Superior temporal gyrus (tissue), 1 donor: Measurements from ENCODE around the gene NAV1.
"Not testable (repeated sequence)": the region's sequence is repeated elsewhere in the genome, so short reads cannot be mapped to it uniquely, and the experiment has no call there.

Source experiments
- DNase-seq: peaks from one replicate; pipeline ENCODE4 v3.0.0-alpha.2; 2016; ENCODE audit errors: extremely low spot score

NAV1 gene

DNA sequence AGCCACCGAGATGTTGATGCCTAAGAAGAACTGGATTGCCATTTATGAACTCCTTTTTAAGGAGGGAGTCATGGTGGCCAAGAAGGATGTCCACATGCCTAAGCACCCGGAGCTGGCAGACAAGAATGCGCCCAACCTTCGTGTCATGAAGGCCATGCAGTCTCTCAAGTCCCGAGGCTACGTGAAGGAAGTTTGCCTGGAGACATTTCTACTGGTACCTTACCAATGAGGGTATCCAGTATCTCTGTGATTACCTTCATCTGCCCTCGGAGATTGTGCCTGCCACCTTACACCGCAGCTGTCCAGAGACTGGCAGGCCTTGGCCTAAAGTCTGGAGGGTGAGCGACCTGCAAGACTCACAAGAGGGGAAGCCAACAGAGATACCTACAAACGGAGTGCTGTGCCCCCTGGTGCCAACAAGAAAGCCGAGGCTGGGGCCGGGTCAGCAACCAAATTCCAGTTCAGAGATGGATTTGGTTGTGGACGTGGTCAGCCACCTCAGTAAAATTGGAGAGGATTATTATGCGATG is 18.8 kb upstream of the NAV1 start:
- not testable (repeated sequence) for DNase-seq

DNA sequence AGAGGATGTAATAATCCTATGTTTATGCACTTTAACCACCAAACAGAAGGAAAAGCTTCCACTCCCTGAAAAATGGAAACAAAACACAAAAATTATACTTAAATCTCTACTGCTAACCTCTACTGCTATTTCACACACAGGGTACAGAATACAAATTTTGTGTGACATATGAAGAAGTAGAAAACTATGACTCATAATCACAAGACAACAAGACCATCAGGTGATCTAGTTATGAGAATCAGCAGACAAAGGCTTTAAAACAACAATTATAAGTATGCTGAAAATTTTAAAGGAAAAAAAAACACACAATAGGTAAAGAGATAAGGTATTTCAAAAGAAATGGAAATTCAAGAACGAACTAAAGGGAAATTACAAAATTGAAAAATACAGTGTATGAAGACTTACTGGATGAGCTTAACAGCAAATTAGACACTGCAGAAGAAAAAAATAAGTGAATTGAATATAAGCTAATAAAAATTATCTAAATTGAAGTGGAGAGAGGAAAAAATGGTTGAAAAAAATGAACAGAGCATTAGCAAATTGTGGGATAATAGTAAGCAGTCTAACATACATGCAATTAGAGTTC is 13.6 kb upstream of the NAV1 start:
- no peak for DNase-seq

DNA sequence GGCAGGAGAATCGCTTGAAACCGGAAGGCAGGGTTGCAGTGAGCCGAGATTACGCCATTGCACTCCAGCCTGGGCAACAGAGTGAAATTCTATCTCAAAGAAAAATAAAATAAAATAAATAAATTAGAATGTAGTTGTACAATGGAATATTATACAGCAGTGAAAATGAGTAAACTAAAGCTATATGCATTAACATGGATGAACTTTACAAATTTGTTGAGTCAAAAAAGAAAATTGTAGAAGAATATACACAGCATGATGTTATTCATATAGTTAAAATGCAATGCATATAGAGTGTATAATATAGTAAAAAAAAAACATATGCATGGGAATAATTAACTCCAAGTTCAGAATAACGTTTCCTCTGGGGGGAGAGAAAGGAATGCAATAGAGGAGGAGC is 11.0 kb upstream of the NAV1 start:
- DNase-seq: no peak

DNA sequence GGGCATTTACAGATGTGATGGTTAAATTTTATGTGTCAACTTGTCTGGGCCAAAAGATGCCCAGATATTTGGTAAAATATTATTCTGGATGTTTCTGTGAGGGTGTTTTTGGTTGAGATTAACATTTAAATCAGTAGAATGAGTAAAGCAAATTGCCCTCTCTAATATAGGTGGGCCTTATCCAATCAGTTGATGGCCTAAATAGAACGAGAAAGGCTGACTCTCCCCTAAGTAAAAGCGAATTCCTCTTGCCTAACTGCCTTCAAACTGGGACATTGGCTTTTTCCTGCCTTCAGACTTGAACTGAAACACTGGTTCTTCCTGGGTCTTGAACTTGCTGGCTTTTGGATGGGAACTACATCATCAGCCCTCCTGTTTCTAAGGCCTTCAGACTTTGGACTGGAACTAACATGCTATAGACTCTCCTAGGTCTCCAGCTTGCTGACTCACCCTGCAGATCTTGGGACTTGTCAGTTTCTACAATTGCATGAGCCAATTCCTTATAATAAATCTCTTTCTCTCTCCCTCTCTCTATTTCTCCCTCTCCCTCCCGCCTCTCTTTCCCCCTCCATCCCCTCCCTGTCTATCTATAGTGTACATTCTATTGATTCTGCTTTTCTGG is 10.2 kb upstream of the NAV1 start:
- no peak for DNase-seq

DNA sequence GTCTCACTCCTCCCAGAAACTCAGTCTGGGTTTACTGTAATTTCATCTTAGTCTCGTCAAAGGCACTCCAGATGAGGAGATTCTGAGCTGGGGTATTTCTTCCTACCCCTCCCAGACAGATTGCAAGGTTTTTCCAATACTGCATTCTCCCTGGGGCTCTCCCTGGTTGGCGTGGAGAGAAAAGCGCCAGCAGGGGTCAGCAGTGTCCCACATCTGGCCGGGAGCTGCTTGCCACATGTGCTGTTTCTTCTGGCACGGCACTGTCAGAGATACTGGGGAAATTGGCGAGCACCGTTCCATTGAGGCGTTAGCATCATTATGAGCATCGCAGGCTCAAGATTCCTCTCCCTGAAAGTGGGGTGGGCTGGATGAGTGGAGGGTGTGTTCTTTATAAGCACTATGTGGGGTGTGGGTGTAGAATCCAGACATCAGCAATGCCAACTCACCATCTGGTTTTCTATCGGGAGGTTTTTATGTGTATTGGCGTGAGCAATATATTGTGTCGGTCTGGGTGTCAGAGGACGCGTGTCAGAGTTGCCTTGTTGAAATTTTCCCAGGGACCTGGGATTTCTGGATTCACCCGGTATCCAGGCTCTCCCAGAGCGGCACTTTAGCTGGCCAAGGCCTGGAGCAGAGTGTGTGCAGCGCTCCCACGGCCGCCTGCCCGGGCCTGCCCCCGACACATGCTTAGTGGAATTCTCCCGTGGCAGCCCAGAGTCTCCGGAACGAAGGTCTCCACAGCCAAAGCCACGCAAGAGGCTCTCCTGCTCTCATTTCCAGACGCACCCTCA is 8.0 kb upstream of the NAV1 start:
- DNase-seq: peak; percentile 94

DNA sequence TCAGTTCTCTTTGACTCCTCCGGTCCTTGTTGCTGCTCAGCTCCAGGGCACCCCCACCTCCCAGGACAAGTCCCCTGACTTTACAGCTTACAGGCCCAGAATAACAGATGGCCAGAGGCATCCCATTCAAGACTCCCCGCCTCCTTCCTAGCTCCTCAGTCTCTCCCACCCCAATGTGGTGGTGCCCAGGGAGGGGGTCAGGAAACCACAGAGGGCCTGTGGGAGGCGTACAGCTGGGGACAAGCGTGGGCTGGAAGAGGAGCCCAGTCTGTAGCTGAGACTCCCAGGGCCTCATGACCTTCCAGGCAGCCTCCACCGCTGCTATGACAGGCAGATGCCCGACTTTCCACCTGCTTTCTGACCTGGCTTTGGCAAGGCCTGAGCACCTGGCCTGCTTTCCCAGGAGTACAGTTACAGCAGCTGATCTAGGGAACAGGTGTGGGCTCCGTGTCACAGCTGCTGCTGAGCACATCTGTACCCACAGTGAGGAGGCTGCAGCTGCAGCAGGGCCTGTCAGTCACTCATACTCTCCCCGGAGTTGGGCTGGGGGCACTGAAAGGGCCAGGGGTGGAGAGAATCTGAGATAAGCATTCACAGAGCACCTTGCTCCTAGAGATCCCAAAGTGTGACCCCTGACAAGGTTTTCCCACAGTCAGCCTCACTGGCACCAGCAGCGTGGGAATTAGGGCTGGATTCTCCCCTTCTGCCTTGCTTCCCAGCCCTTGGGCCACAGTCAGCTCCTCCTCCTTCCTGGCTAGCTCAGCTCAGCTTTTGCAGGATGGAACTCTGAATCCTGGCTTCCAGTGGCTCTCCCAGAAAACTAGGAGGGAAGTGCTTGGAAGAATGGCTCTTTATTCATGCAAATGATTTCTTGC is 7.1 kb upstream of the NAV1 start:
- peak; percentile 17 for DNase-seq

DNA sequence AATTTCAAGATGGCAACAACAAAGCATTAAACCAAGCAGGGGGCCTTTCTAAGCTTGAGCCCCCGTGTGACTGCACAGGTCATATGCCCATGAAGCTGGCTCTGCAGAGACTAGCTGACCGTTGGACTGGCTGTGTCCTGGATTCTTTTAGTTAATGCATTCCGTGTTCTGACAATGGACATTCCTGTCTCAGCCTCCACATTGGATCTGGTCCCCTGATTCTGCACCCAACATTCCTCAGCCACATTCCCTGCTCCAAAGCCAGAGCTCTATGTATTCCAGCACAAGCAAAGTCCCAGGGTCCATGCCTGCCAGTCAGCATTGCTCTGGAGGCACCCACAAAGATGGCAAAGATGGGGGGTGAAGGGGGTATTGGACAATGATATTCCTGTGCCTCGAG is 5.1 kb upstream of the NAV1 start:
- DNase-seq: no peak

DNA sequence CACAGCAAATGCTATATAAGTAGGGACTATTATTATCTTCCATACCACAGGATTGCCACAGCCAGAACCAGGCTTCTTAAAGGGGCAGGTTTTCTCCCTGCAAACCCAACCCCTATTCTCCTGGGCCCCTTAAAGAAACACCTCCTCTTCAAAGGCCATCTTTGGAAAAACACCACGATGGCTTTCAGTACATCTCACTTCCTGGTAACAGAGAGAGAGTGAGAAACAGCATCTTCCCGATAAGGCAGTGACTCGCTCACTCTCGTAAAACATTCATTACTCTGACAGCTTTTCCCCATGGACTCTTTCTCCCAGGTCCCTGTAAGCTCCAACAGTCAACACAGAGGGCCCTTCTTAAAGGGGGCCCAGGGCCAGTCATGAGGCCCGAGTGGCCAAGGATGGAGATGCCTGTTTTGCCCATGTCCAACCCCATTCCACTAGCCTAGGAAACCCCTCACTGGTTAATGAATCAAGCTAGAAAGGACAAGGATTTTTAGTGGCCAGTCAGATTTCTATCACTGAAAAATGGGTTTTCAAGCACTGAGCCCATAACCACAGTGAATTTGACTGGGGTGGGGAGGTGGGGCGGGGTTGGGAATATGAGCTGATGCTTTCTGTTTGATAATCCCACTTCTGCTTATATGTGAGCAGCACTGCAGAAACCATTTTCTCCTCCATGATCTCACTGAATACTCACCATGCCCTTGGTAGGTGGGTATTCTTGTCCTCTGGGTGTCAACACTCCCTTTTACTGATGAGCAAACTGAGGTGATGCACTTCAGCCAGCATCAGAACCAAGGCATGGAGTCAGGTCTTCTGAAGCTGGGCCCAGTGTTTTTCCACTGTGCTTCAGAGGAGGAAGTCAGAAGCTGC is 3.6 kb upstream of the NAV1 start:
- DNase-seq: peak; percentile 61

DNA sequence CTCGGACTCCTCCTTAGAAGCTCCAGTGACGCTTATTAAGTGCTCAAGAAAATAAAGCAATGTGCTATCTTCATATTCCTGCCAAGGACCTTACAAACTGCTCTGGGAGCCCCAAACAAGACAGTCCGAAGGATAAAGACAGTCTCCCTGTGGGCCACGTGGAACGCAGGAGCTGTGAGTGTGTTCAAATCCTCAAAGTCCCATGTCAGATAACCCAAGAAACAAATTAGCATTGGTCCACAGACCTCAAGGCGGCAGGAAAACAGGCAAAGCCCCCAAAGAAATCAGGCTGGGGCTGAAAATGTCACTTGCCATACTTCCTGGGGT is 3.0 kb upstream of the NAV1 start:
- no peak for DNase-seq

DNA sequence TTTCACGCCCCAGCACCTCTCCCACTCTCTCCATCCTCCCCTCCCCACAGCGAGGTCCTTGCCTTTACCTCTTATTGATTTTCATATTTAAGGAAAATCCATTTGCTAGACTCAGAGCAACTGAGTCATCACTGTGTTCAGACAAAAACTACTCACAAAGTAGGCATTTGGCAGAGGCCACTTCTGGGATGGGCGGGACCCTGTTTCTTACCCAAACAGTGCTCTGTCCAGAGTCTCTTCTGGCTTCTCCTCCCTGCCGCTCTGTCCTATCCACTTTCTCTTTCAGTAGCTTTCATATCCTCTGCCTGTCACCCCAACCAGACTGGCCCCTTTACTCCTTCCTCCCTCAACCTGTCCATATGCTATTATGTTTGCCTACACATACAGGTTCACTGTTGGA is 2.4 kb upstream of the NAV1 start:
- no peak for DNase-seq

DNA sequence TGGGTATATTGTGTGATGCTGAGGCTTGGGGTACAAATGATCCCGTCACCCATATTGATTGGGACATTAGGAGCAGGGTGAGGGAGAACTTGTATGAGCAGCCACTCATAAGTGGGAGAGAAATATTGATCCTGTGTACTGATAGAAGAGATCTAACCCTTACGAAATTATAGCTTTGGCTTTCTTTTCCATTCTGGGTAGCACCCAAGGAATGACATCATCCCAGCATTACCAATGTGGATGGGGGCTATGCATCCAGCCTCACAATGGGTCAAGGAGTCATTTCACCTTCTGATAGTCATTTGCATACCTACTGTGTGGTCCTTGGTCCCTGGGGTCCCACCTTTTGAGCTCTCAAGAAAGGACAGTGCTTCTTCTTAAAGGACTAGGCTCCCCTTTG is 1.9 kb upstream of the NAV1 start:
- DNase-seq: no peak

DNA sequence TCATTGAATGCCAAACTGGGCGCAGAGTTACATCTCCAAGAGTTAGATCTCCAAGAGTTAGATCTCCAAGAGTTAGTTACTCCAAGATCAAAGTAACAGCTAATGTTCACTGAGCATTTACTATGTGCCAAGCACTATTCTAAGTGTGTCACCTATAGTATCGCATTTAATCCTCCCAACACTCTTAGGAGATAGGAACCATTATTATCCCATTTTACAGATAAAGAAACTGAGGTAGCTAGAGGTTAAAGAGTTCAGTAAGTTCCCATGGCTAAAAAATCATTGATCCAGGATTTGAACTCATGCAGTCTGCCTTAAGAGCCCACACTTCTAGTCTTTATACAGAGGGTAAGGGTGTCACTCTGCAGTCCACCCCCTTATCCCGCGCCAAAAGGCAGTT is 1.5 kb upstream of the NAV1 start:
- no peak for DNase-seq

DNA sequence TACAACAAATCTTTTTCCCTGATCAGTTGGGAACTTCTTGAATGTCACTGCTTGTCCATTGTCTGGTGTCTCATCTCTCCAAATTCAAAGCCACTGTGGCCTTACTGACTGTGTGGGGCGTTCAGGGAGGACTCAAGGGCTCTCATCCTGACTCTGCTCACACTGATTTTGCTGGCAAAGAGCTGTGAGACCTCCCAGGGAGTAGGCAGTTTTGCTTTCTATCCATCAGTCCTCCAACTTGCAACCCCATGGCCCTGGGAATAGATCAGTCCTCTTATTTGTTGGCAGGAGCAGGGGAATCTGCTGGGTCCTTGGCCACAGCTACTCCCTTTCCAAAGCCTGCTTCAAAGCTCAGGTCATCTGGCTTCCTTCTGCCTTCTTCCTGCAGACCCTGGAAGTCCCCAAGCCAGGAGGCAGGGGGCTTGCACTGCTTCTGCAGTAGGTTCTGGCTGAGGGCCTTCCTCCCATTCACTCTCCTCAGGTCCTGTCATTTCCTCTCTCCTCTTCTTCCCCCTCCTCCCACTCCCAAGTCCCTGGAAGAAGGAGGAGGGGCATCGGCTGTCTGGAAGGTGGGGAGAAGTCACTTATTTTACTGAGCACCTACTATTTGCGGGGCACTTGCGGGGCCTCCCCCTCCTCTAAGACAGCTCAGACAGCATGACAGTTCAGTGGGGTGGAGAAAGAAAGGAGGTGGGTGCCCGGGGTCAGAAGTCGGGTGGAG is 876 bp upstream of the NAV1 start:
- DNase-seq: no peak

DNA sequence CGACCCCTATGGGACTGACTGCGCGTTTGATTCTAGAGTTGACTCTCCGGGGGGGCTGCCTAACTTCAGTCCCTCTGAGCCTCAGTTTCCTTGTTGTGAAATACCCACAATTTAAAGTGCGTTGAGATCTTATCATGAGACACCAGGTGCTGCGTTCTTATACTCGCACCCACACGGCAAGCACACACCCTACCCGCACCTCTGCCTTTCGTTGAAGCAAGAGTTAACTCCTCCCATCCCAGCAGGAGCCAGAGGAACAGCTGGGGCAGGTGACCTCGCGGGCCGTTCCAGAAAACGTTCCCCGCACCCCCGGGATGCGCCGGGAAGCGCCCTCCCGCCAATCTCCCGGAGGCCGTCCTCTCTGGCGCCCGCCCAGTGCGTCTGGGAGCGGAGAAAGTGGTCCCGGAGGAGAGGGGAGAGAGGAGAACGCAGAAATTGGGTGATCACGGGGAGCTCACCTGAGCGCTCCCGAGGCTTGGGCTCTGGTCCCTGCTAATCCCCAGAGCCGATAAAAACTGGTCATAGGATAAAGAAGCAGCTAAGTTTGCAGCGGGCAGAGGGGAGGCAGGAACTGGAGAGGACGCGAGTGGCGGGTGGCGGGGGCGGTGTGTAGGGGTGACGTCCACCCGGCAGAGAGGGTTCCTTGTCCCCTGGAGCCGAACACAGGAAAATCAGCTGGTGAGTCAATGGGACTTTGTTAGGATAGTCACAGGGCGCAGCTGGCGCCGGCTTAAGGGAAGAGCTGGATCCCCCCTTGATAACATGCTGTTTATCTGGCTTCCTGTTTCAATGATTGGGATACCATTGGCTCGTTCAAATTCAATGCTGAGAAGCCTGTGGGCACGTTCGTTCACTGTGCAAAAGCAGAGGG is 869 bp downstream of the NAV1 start:
- DNase-seq: peak; percentile 94

DNA sequence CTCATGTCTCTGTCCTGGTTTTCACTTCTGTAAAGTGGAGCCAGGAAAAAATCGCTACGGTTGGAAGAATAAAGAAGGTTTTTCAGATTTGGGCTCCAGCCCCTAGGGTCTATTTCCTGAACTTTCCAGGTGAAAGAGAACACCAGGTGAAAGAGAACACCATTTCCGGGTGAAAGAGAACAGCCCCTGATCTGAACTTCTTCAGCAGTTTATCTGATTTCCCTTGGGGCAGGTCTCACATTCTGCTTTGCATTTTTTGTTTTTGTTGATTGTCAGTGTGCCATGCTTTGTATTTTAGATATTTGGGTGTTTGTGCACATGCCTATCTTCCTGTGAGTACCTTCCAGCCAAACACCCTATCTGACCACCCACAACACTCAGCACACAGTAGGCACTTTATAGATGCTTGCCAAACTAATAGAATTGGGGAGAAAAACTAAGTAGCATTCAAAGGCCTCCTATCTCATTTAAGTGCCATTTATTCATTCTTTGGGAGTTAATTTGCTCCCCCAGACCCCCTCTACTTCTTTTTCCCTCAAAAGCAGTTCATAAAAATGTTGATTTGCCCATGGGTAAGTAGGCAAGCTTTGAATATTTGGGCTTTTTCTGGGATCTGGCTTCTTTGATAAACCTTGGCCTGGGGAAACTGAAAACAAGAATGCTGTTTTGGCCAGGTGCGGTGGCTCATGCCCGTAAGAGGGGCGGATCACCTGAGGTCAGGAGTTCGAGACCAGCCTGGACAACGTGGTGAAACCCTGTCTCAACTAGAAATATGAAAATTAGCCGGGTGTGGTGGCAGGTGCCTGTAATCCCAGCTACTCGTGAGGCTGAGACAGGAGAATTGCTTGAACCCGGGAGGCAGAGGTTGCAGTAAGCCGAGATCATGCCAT is 2.2 kb downstream of the NAV1 start:
- DNase-seq: no peak

DNA sequence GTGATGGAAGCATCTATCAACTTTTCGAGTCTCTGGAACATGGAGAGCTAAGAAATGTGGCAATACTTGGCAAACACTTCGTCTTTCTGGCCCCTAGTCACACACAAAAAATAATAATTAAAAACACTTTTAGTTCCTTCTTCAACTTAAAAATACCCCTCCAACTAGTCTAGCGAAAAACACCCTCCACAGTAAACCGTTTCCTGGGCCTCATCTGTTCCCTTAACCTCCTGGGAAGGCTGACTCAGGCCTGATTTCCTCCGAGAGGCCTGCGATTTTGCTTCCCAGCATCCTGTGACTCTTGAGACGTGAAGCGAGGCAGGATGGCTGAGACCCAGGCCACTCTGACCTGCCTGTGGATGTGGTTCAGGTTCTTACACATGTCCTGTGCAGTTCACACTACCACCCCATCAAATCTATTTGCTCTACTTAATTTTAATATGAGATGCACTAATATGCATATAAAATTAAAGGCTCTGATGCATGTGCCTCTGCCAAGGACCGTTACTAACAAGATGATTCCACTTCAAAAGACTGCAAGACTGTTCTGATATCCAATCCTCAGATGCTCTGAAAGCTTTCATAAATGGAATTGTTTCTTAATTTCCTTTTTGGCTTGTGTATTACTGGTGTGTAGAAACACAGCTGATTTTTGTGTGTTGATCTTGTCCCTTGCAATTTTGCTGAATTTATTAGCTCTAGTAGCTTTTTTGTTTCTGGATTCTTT is 3.5 kb downstream of the NAV1 start:
- peak; percentile 12 for DNase-seq

DNA sequence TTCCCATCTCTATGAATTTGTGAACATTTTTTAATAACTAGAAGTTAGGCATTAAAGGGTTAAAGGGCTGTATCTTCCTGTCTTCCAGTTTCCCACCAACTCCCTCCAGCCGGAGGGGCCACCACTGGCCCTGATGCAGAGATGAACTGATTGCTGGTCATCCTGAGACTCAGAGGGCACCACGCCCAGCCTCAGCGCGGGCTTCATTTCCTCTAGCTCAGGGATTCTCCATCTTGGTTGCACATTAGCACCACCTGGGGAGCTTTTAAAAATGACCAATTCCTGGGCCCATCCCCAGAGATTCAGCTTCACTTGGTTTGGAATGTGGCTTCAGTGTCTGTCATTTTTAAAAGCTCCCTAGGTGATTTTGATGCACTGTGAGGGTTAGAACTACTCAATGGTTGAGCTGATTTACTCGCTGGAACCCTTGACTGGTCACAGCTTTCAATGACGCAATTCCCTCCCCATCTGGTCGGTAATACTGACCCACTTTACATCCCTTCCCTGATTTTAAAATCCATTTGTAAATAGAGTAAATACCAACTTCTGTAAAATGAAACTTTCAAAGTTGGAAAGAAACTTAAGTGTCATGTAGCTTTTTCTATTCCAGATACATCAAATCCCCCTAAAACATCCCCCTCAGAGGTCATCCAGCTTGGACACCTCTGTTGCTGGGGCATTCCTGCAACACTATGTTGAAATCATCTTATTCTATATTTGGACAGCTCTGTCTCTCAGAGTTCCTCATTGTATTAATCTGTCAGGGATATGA is 5.1 kb downstream of the NAV1 start:
- DNase-seq: no peak
